Activated T-cell treated with anti-CD3 and anti-CD28 coated beads for 4 hours (primary cell): ENCODE data around the gene GSTA2.
"Not testable (repeated sequence)": the region's sequence is repeated elsewhere in the genome, so short reads cannot be mapped to it uniquely, and the experiment has no call there.

Experiments
- DNase-seq: peaks from one replicate; pipeline ENCODE4 v3.0.0-alpha.2; 2020

GSTA2 gene

DNA sequence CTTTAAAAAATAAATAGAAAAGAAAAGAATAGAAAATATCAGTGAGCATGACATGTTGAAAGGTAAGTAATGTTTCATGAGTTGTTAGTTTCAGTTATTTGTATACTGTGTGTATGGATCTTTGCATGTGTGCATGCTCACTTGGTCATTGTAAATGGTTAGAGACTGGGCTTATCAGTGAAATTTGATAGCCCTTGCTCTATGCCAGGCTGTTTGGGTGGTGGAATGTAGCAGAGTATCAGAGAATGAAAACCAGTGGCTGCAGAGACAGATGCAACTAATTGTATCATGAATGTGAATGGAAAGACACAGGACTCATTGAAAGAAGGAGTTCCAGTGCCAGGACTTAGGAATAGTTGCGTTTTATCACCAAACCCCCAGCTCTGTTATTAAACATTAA lies 4.2 kb downstream of the GSTA2 start:
- DNase-seq, result no peak

DNA sequence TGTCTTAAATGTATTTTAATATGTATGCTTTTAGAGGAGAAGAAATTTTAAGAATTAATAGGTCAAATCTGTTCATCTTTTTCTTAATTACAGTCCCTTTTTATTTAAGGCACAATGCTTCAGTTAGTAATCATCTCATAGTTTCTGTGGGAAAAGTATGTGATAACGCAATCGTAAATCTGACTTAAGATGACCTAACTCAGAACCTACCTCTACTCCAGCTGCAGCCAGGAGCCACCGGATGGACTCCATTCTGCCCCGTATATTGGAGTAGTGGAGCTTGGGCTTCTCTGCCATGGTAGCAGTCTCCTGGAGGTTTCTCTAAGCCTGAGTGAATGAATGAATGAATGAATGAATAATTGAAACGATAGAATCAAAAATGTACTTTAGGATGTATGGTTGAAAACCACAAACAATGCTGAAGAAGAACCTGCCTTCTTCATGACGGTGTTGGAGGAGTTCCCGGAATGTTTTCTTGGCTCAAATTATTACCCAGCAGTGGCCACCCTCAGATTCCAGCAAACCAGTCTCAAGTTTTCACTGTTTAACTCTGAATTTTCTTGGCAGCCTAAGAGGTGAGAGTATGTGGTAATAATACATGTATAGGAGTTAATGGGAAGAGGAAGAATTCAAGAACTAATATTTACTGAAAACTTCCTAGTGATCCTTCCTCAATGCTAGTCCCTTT lies 5.5 kb downstream of the GSTA2 start:
- not testable (repeated sequence) for DNase-seq

DNA sequence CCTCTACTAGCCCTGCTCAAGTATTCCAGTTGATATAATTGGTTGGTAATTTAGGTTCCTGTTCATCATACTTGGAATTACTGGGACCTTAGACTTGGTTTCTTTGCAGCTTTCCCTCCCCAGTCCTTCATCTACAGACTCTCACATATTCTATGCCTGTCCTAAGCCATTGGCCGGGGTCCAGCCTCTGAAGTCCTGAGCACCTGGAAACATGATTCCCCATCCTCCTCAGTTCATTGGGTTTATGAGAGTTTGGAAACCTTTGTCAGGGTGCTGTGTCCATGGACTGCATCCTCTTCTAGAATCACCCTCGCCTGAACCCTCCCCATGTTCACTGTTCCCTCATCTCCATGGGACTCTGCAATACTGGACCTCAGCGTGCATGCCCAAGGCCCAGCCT lies 8.8 kb downstream of the GSTA2 start:
- no peak for DNase-seq

DNA sequence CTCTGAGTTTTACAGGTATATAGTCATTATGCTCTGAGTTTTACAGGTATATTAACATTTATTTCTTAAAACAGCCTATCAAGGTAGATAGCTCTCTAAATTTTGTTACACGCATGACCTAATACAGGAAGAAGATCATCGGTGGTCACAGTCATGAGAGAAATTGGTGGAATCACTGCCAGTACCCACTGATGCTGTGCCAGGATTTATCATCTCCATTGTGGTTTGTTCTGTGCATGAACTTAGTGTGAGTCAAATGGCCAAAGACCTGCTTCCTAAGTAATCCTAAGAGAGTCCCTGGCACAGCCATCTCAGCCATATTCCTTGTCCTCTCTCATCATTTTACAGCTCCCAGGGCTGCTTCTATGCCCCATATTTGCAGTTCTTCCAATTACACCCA lies 10.1 kb downstream of the GSTA2 start:
- DNase-seq, result not testable (repeated sequence)

GRCh38 chr6:52752310-52752709 lies 11.0 kb downstream of the GSTA2 start:
- no peak for DNase-seq

DNA sequence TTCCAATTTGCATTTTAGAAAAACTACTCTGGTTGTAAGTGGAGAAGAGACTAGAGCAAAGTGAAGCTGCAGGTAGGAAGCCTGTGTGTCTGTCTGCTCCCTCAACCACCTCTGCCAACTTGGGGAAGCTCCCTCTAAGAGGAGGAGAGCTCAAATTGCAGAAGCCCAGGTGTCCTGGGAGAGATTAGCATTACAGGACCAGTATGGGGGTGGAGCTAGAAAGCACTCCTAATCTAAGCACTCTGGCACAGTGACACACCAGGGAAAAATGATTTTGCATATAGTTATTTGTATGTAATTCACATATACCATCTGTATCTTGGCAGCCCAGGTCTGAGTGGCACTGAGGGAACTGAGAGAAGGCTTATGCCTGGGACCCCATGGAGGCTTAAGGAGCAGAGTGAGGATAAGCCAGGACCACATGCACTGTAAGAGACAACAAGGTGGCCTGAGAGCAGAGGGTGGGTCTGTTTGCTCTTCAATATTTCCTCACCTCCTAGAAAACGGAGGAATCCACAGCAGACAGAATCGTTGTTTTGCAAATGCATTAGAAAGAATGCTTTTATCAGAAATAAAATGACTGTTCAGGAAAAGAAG lies 13.6 kb downstream of the GSTA2 start:
- DNase-seq, result no peak

DNA sequence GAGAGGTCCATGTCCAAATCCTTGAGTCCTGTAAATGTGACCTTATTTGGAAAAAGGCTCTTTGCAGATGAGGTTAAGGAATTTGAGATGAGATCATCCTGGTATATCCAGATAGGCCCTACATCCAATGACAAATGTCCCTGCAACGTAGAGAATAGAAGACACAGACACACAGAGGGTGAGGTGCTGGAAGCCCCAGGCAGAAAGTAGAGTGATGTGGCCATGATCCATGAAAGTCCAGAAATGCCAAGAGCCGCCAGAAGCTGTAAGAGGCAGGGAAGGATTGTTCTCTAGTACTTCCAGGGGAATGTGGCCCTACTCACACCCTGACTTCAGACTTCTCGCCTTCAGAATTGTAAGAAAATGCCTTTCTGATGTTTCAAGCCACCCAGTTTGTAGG lies 16.0 kb downstream of the GSTA2 start:
- not testable (repeated sequence) for DNase-seq

DNA sequence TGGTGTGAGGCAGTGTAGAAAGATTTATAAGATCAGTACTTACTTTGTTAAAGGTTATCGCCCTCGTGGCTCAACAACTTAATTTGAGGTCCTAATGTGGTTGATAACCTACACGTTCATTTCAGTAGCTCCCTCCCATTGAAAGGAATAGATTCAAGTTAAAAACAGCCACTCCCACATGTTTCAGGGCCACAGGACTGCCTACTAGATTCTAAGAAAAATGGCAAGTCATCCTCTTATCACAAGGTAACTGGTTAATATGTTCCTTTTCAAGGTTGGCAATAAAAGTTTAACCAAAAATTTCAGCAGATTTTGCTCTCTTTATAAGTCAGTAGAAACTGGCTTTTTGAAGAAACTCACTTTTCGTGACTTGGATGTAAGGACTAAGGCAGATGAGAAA lies 17.1 kb downstream of the GSTA2 start:
- no peak for DNase-seq

DNA sequence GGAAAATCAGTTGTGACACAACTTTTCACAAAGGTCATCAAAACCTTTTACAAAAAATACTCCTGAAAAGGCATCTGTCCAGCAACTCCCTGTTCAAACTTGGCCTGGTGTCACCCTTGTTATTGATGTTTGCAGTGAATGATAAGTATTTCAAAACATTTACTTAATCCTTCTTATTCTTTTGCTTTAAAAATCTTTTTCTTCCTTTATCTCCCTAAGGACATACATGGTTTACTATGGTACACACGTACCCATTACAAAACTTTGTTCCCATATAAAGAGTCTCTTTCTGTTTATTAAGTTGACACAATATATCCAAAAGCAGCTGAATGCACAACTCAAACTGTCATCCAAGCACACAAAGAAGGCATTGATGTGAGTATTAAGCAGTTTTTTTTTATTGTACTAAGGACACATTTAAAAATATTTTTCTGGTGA lies 17.5 kb downstream of the GSTA2 start:
- DNase-seq, result no peak

- DNase-seq, result no peak
Measured at GRCh38 chr6:52741872-52742271, 21.4 kb downstream of the GSTA2 start.

DNA sequence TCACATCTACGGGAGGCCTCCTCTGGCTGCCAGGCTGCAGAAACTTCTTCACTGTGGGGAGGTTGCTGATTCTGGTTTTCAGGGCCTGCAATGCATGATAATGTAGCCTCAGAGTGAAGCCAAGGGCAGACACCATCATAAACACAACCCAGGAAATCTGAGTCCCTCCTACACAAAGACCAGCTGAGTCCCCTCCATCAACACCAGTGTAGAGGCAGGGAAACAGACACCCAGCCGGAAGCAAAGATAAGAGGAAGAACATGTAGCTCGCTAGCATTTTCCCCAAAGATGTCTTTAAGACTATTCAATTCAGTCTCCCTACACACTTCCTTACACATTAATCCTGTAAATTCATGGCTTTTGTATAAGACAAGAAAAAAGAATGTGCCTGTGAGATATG lies 23.6 kb downstream of the GSTA2 start:
- no peak for DNase-seq

- no peak for DNase-seq
Measured at GRCh38 chr6:52739134-52739533, 24.1 kb downstream of the GSTA2 start.

DNA sequence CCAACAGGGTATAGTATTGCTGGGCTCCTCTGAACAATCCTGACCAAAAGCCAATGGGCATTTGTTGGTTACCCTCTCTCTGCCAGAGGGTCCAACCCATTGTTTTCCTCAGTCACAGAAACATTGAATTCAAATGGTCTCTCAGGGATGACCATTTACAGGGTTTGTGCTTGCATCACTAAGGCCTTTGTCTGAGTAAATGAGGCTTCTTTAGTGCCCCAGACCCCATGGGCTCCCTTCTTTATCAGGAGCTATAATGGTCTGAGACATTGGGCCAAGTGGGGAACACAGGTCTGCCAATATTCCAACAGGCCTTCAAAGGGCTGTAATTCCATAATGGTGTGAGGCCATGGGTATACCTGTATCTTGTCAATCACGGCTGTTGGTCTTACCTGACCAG lies 27.1 kb downstream of the GSTA2 start:
- no peak for DNase-seq

DNA sequence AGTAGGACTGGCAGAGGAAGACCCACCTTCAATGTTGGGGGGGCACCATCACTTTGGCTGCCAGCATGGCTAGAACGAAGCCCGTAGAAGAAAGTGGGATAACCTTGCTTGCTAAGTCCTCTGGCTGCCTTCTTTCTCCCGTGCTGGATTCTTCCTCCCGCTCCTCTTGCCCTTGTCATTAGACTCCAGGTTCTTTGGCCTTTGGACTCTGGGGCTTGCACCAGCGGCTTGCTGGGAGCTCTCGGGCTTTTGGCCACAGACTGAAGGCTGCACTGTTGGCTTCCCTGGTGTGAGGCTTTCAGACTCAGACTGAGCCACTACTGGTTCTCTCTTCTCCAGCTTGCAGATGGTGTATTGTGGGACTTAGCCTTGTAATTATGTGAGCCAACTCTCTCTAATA lies 28.2 kb downstream of the GSTA2 start:
- DNase-seq, result no peak

- no peak for DNase-seq
Measured at GRCh38 chr6:52734072-52734471, 29.2 kb downstream of the GSTA2 start.

DNA sequence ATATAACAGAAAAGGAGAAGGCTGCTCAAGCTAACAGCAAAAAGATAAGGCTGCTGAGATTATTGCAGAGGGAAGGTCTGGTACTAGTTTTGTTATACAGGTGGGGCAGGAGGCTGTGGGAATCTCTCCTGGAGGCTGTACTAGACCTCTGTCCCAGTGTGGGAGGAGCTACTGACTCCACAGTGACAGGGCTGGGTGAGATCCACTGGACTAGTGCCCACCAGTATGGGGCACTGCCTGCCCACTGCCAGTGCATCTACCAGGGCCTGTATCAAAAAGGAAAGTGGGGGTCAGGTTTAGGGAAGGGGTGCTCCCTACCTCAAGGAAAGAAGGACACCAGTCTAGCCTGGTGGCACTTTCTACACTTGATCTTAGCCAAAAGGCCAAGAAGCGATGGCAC lies 30.1 kb downstream of the GSTA2 start:
- no peak for DNase-seq

- DNase-seq, result no peak
Measured at GRCh38 chr6:52731719-52732118, 31.6 kb downstream of the GSTA2 start.

DNA sequence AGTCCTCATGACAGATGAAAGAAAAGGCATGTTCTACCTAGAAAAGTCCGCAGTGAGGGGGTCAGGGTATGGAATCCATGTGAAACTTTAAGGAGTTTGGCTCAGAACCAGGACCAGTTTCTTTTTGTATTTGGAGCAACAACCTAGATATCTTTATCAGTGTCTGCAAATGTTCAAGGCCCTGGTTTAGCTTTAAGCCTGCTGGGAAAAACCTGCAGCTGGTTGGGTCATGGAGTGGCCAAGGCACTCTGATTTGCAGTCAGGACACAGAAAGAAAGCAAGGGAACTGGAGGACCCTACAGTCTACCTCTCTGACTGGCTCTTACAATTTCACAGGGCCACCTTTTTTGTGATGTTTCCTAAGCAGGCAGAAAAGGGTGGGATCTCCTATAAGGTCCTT lies 33.7 kb downstream of the GSTA2 start:
- DNase-seq, result no peak

DNA sequence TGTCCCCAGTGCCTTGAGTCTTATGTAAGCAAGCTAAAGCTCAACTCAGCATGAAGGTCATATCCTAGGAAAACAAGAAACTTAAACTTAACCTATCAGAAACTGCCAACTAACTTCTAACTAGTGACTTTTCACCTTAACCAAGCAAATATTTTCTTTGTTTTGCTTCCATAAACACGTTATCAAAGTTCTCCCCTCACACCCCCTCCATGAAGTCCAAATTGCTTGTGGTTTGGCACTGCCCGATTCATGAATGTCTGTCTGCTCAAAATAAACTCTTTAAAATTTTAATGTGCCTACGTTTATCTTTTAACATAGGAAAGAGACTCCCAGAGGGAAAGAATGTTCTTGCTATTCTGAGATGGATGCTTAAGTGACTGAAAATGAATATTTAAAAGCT lies 34.9 kb downstream of the GSTA2 start:
- DNase-seq, result no peak

DNA sequence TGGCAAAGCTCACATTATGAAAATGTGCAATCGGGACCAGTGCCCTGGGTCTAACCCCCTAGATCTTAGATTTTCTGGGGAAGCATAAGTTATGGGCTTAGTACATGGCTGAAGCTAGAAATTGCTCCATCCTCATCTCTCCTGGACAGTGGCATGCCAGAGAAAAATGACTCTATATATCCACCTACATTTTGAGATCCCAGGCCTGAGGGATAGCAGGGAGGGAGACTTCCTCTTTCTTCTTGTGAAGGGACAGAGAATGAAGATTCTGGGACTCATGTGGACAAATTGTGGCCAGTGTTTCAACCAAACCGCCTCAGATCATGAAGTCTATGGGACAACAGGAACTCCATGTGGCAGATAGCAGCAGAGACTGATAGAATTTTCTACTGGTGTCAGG lies 35.4 kb downstream of the GSTA2 start:
- no peak for DNase-seq

GRCh38 chr6:52726741-52727535 lies 36.3 kb downstream of the GSTA2 start:
- no peak for DNase-seq

GRCh38 chr6:52726193-52726542 lies 37.1 kb downstream of the GSTA2 start:
- DNase-seq, result no peak

GRCh38 chr6:52725535-52726192 lies 37.6 kb downstream of the GSTA2 start:
- no peak for DNase-seq

- DNase-seq, result no peak
Measured at GRCh38 chr6:52725143-52725534, 38.1 kb downstream of the GSTA2 start.
